Lung microvascular endothelial cell (primary cell): ENCODE results near the gene WDR26. TPM values are rescaled to one million over a fixed set of nuclear protein-coding genes. Genes with fewer than 3 reads are reported as not detected.
A peak's percentile ranks its signal among the peaks of the same experiment; 100 is the strongest.
"Not testable (repeated sequence)": the region's sequence is repeated elsewhere in the genome, so short reads cannot be mapped to it uniquely, and the experiment has no call there.

Experiments used
- DNase-seq, 2 donors: peaks; one replicate each; pipeline versions ENCODE4 v3.0.0 to v3.0.0-alpha.2; 2010; ENCODE audit warnings: low read depth in 2 of 2
- total RNA-seq: library from RNA; depleted of rRNA; stranded (reverse); fragments of >200 nt; gene quantifications from 2 replicates; pipeline ENCODE4 v1.2.1, GENCODE V29; 2014

Gene WDR26
- total RNA-seq, 1 donor from 2014 or later = 61.7 TPM

DNA sequence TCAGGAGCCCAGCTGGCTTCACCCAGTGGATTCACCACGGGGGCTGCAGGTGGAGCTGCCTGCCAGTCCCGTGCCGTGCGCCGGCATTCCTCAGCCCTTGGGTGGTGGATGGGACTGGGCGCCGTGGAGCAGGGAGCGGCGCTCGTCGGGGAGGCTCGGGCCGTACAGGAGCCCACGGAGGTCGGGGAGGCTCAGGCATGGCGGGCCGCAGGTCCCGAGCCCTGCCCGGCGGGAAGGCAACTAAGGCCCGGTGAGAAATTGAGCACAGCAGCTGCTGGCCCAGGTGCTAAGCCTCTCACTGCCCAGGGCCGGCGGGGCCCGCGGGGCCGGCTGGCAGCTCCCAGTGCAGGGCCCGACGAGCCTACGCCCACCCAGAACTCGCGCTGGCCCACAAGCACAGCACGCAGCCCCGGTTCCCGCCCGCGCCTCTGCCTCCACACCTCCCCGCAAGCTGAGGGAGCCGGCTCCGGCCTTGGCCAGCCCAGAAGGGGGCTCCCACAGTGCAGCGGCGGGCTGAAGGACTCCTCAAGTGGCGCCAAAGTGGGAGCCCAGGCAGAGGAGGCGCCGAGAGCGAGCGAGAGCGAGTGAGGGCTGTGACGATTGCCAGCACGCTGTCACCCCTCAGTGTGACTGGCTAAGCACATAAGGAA is 82.0 kb downstream of the WDR26 start:
- DNase-seq = not testable (repeated sequence)

DNA sequence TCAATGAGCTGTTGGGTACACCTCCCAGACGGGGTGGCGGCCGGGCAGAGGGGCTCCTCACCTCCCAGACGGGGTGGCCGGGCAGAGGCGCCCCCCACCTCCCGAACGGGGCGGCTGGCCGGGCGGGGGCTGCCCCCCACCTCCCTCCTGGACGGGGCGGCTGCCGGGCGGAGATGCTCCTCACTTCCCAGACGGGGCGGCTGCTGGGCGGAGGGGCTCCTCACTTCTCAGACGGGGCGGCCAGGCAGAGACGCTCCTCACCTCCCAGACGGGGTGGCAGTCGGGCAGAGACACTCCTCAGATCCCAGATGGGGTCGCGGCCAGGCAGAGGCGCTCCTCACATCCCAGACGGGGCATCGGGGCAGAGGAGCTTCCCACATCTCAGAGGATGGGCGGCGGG is 84.9 kb downstream of the WDR26 start:
- DNase-seq = not testable (repeated sequence)

- DNase-seq = no peak
Measured at GRCh38 chr1:224348137-224348536, 86.5 kb downstream of the WDR26 start.

DNA sequence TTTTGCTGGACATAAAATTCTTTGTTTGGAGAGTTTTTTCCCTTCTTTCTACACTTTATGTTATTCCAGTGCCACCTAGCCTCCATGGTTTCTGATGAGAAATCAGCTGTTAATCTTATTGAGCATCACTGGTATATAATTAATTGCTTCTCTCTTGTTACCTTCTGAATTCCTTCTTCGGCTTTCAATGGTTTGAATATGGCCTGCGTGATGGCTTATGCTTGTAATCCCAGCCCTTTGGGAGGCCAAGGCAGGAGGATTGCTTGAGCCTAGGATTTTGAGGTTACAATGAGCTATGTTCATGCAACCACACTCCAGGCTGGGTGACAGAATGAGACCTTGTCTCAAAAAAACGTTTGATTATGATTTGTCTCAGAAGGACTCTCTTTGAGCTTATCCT is 90.9 kb downstream of the WDR26 start:
- no peak for DNase-seq

DNA sequence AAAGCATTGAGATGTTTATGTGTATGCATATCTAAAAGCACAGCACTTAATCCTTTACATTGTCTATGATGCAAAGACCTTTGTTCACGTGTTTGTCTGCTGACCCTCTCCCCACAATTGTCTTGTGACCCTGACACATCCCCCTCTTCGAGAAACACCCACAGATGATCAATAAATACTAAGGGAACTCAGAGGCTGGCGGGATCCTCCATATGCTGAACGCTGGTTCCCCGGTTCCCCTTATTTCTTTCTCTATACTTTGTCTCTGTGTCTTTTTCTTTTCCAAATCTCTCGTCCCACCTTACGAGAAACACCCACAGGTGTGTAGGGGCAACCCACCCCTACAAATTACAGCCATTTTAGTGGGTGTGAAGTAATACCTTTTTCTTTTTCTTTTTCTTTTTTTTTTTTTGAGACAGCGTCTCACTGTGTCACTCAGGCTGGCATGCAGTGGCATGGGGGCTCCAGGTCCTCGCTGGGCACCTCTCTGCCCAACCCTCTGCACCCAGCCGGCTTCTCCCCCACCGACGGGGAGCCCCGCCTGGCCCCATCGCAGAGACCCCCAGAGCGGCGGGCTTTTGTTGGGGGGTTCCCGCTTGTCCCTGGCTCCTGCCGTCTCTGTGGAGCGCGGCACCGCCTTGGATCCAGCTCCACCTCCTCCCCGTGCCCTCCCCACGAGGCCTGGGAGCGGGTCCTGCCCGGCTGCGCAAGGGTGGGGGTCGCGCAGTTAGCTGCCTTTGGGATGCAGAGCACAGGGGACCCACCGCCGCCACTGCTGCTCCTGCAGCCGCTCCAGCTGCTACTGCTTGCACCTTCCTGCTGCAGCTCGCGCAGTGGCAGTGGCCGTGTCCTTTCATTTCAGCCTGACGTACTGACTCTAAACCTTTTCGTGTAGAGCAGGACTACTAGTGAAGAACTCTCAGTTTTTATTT is 93.9 kb downstream of the WDR26 start:
- DNase-seq = peak; percentile 11 to 38

DNA sequence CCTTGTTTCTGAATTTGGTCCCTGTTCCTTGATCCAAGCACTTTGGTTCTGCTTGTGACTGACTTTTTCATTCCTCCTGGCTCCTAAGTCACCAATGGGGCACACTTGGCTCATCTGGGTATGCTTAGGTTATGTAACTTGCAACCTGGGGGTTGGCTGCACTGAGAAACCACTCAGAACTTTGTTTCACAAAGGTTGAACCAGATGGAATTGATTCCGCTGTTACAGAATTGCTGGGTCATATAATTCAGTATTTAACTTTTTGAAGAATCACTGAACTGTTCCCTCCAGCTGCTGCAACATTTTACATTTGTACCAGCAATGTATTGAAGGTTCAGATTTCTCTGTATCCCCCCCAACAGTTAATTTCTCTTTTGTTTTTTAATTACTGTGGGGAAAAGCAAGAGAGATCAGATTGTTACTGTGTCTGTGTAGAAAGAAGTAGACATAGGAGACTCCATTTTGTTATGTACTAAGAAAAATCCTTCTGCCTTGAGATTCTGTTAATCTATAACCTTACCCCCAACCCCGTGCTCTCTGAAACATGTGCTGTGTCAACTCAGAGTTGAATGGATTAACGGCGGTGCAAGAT is 95.1 kb downstream of the WDR26 start:
- DNase-seq = no peak

GRCh38 chr1:224338150-224338838 is 96.3 kb downstream of the WDR26 start:
- no peak for DNase-seq

Other genes with a start within 250 kb of the WDR26 start
- gene NVL, start 104.6 kb downstream of the WDR26 start, total RNA-seq = 17.2 and 18.7 TPM in 2 replicates
- gene CNIH4, start 77.9 kb downstream of the WDR26 start, total RNA-seq = 101 and 111 TPM in 2 replicates
- gene CNIH3, start 181.5 kb upstream of the WDR26 start, total RNA-seq = 1.3 and 1.8 TPM in 2 replicates